Ishikawa (cell line): ENCODE measurements around the gene NTN5.
A peak's percentile ranks its signal among the peaks of the same experiment; 100 is the strongest.

Experiments used
- FOXM1 ChIP-seq: IDR thresholded peaks from 2 replicates; pipeline ENCODE4 v1.6.1; 2012; ENCODE audit warnings: low read depth, borderline replicate concordance
- RAD21 ChIP-seq: IDR thresholded peaks from 2 replicates; pipeline ENCODE4 v1.6.1; 2012; ENCODE audit warnings: low read depth
- TAF1 ChIP-seq: IDR thresholded peaks from 2 replicates; pipeline ENCODE4 v1.6.1; 2012; ENCODE audit warnings: low read depth, mild to moderate bottlenecking
- YY1 ChIP-seq: IDR thresholded peaks from 2 replicates; pipeline ENCODE4 v1.6.1; 2012; ENCODE audit warnings: low read depth

DNA sequence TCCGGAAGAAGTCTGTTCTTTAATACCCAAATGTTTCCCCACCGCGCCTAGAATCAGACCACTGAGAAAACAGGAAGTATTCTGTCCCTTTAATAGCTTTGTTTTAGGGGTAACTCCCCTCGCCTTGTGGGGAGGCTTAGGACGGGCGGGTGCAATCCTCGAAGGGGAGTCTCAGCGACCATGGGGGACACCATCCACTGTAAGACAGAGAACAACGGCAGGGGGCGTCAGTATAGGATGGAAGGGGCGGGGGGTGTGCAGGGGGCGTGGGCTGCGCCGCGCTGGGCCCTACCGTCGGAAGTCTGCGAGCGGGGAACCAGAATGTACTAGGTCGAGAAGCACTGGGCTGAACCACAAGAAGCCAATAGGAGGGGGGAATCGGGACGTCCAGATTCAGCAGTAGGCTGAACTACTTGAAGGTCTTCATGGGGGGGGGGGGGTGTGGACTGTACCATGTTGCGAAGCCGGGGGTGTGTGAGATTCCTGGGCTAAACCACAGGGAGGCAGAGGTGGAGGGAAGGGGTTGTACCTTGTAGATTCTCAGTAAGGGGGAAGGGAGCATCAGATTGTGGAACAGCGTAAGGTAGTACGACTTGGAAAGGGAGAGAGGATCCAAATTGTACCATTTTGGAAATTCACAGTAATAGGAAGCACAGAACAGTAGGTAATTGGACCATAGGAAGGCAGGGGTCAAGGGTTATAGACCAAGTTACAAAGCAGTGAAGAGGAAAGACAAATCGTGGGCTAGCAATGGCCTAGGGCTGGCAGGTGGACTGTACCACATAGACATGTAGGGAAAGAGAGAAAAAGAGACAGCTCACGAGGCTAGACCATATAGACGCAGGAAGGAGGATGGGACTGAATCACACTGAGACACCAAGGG lies 34.6 kb downstream of the NTN5 start:
- TF ChIP-seq RAD21 (no peak), TAF1 (0 out of 2 replicates have a peak, but pooled peaks have one; percentile 11), FOXM1 (no peak), YY1 (no peak)
